Stimulated activated CD8-positive, alpha-beta memory T cell treated with anti-CD3 and anti-CD28 coated beads, Interleukin-4, amount 100 ng/mL, for 48 hours (primary cell): ENCODE measurements around the gene DCUN1D3.
"Not testable (repeated sequence)": the region's sequence is repeated elsewhere in the genome, so short reads cannot be mapped to it uniquely, and the experiment has no call there.

Source experiments
- DNase-seq: peaks from one replicate; pipeline ENCODE4 v3.0.0-alpha.2; 2020

DCUN1D3 gene

GRCh38 chr16:20818929-20819585 is 81.1 kb downstream of the DCUN1D3 start:
- no peak for DNase-seq

- no peak for DNase-seq
These were observed 85.4 kb downstream of the DCUN1D3 start for GRCh38 chr16:20814784-20815183.

- no peak for DNase-seq
These were observed 87.6 kb downstream of the DCUN1D3 start for GRCh38 chr16:20812510-20812909.

GRCh38 chr16:20811889-20812439 is 88.2 kb downstream of the DCUN1D3 start:
- DNase-seq = no peak

- DNase-seq = no peak
These were observed 92.3 kb downstream of the DCUN1D3 start for GRCh38 chr16:20807862-20808261.

GRCh38 chr16:20806168-20807050 is 93.7 kb downstream of the DCUN1D3 start, which contains the start of the genes ERI2 and REXO5:
Gene ERI2, minus strand, starts transcription at chr16:20806472. Its CDS starts 42 bp downstream, at chr16:20806430.
Gene REXO5, plus strand, starts transcription at chr16:20806527. Its CDS starts 427 bp downstream, at chr16:20806954.
- peak; percentile 88 for DNase-seq

GRCh38 chr16:20805684-20806167 is 94.4 kb downstream of the DCUN1D3 start:
- not testable (repeated sequence) for DNase-seq
